Immature natural killer cell (primary cell): Measurements from ENCODE around the gene CS. TPM values are rescaled to one million over a fixed set of nuclear protein-coding genes. Genes with fewer than 3 reads are reported as not detected.

Experiments
- DNase-seq, 3 donors: peaks; one replicate each; pipeline ENCODE4 v3.0.0; 2022; ENCODE audit warnings: mixed read lengths in 1 of 3
- H3K27ac Mint-ChIP-seq, 6 donors: one replicate each; pipeline ENCODE4 v1.8.0; 2020; ENCODE audit warnings: mixed read lengths in 6 of 6, mild to moderate bottlenecking in 5 of 6, inconsistent platforms in 4 of 6, moderate library complexity in 3 of 6
- H3K27me3 Mint-ChIP-seq, 3 donors: one replicate each; pipeline ENCODE4 v1.8.0; 2020 to 2021; ENCODE audit warnings: low read depth in 3 of 3, mild to moderate bottlenecking in 3 of 3, mixed read lengths in 3 of 3, moderate library complexity in 3 of 3, inconsistent platforms in 1 of 3
- H3K36me3 Mint-ChIP-seq, 3 donors: one replicate each; pipeline ENCODE4 v1.8.0; 2020; ENCODE audit warnings: mixed read lengths in 3 of 3, inconsistent platforms in 2 of 3, mild to moderate bottlenecking in 2 of 3
- H3K4me1 Mint-ChIP-seq, 2 donors: one replicate each; pipeline ENCODE4 v1.8.0; 2020; ENCODE audit warnings: inconsistent platforms in 2 of 2, mild to moderate bottlenecking in 2 of 2, mixed read lengths in 2 of 2, moderate library complexity in 1 of 2
- H3K4me3 Mint-ChIP-seq, 5 donors: one replicate each; pipeline ENCODE4 v1.8.0; 2020; ENCODE audit warnings: mild to moderate bottlenecking in 5 of 5, mixed read lengths in 5 of 5, inconsistent platforms in 3 of 5, moderate library complexity in 3 of 5
- H3K9me3 Mint-ChIP-seq, 6 donors: one replicate each; pipeline ENCODE4 v1.8.0; 2020; ENCODE audit warnings: mild to moderate bottlenecking in 6 of 6, mixed read lengths in 6 of 6, inconsistent platforms in 4 of 6, moderate library complexity in 3 of 6
- polyA plus RNA-seq, 3 donors: library from polyadenylated mRNA; unstranded; fragments of 300-500 nt; fragmentation: Illumina TruSeq; gene quantifications; one replicate each; pipeline ENCODE4 v1.2.3, GENCODE V29; 2021

The CS gene
- polyA plus RNA-seq, 3 donors from 2014 or later: 41.7 to 82.2 (median 67.3) TPM

- Mint-ChIP-seq H3K27ac (no peak overlapping the region), H3K9me3 (no peaks in the 10 kb centered on the region), H3K27me3 (peaks cover 0 to 2% (median 0%) of the 10 kb centered on the region in 3 donors), H3K4me1 (no peaks in the 10 kb centered on the region), H3K4me3 (no peak overlapping the region), H3K36me3 (peaks cover 5 to 23% (median 16%) of the 10 kb centered on the region in 3 donors)
- DNase-seq: no peak
Observed at GRCh38 chr12:56243731-56244181, 56.4 kb downstream of the CS start.

GRCh38 chr12:56242986-56243385, 57.1 kb downstream of the CS start:
- no peaks in the 10 kb centered on the region for H3K9me3 Mint-ChIP-seq
- no peak overlapping the region for H3K4me3 Mint-ChIP-seq
- H3K4me1 Mint-ChIP-seq: no peaks in the 10 kb centered on the region
- H3K36me3 Mint-ChIP-seq: peaks cover 5 to 23% (median 16%) of the 10 kb centered on the region in 3 donors
- H3K27ac Mint-ChIP-seq: no peak overlapping the region
- no peak for DNase-seq
- H3K27me3 Mint-ChIP-seq: peaks cover 0 to 2% (median 0%) of the 10 kb centered on the region in 3 donors

- peaks cover 5 to 16% (median 13%) of the 10 kb centered on the region in 3 donors for H3K36me3 Mint-ChIP-seq
- no peaks in the 10 kb centered on the region for H3K9me3 Mint-ChIP-seq
- H3K27ac Mint-ChIP-seq: peak overlapping the region in 1 of 6 donors; percentile 45
- H3K27me3 Mint-ChIP-seq: no peaks in the 10 kb centered on the region
- H3K4me1 Mint-ChIP-seq: no peaks in the 10 kb centered on the region
- no peak overlapping the region for H3K4me3 Mint-ChIP-seq
- no peak for DNase-seq
Observed at GRCh38 chr12:56241424-56242303, 58.5 kb downstream of the CS start.

DNA sequence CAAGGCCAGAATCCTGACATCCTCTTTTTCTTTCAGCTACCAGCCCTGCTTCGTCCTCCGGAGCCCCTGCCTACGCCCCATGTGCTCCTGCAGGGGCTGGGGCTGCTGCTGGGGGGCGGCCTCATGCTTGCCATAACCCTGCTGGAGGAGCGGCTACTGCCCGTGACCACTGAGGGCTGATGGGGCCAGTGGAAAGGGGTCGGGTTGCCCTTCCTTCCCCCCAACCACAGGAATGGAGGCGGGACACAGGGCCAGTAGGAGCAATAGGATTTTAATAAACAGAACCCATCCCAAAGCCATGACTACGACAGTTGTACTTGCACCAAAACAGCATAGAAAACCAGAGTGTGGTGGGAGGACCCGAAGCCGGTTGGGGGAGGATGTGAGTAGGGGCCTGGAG, 62.6 kb downstream of the CS start:
- DNase-seq: no peak
- H3K27ac Mint-ChIP-seq: no peak overlapping the region
- H3K9me3 Mint-ChIP-seq: no peaks in the 10 kb centered on the region
- H3K36me3 Mint-ChIP-seq: peaks cover 4 to 8% (median 5%) of the 10 kb centered on the region in 3 donors
- no peaks in the 10 kb centered on the region for H3K4me1 Mint-ChIP-seq
- H3K27me3 Mint-ChIP-seq: no peaks in the 10 kb centered on the region
- no peak overlapping the region for H3K4me3 Mint-ChIP-seq

DNA sequence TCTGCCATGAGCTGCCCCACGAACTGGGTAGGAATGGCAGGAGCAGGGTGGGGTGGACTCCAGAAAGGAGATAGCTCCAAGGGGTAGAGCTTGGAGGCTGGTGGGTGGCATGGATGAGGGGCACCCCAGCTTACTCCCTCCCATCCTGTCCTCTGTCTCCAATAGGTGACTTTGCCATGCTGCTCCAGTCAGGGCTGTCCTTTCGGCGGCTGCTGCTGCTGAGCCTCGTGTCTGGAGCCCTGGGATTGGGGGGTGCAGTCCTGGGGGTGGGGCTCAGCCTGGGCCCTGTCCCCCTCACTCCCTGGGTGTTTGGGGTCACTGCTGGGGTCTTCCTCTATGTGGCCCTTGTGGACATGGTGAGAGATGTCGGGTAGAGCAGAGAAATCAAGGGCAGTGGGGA, 63.1 kb downstream of the CS start:
- H3K4me3 Mint-ChIP-seq: no peak overlapping the region

GRCh38 chr12:56236091-56236490, 64.0 kb downstream of the CS start:
- H3K27ac Mint-ChIP-seq: peak overlapping the region in 1 of 6 donors; percentile 17
- no peaks in the 10 kb centered on the region for H3K9me3 Mint-ChIP-seq

More for the DNA sequence above, 63.1 kb downstream of the CS start:
- Mint-ChIP-seq H3K36me3 (peaks cover 3 to 5% (median 4%) of the 10 kb centered on the region in 3 donors), H3K4me1 (no peaks in the 10 kb centered on the region), H3K27ac (no peak overlapping the region), H3K27me3 (no peaks in the 10 kb centered on the region), H3K9me3 (no peaks in the 10 kb centered on the region)
- DNase-seq: no peak

GRCh38 chr12:56234746-56235436, 65.2 kb downstream of the CS start:
- no peaks in the 10 kb centered on the region for H3K4me1 Mint-ChIP-seq
- H3K4me3 Mint-ChIP-seq: no peak overlapping the region
- no peak overlapping the region for H3K27ac Mint-ChIP-seq
- no peaks in the 10 kb centered on the region for H3K9me3 Mint-ChIP-seq
- H3K27me3 Mint-ChIP-seq: no peaks in the 10 kb centered on the region
- no peak for DNase-seq
- no peaks in the 10 kb centered on the region for H3K36me3 Mint-ChIP-seq

More at GRCh38 chr12:56236091-56236490, 64.0 kb downstream of the CS start:
- Mint-ChIP-seq H3K27me3 (no peaks in the 10 kb centered on the region), H3K36me3 (peaks cover 0 to 2% (median 0%) of the 10 kb centered on the region in 3 donors), H3K4me3 (no peak overlapping the region), H3K4me1 (no peaks in the 10 kb centered on the region)
- DNase-seq: no peak

GRCh38 chr12:56231184-56231582, 68.9 kb downstream of the CS start:
- no peak overlapping the region for H3K27ac Mint-ChIP-seq
- peaks cover 0 to 2% (median 0%) of the 10 kb centered on the region in 3 donors for H3K36me3 Mint-ChIP-seq
- no peaks in the 10 kb centered on the region for H3K9me3 Mint-ChIP-seq
- no peak overlapping the region for H3K4me3 Mint-ChIP-seq
- no peaks in the 10 kb centered on the region for H3K27me3 Mint-ChIP-seq
- peaks cover 0 to 1% of the 10 kb centered on the region in 2 donors for H3K4me1 Mint-ChIP-seq
- no peak for DNase-seq

DNA sequence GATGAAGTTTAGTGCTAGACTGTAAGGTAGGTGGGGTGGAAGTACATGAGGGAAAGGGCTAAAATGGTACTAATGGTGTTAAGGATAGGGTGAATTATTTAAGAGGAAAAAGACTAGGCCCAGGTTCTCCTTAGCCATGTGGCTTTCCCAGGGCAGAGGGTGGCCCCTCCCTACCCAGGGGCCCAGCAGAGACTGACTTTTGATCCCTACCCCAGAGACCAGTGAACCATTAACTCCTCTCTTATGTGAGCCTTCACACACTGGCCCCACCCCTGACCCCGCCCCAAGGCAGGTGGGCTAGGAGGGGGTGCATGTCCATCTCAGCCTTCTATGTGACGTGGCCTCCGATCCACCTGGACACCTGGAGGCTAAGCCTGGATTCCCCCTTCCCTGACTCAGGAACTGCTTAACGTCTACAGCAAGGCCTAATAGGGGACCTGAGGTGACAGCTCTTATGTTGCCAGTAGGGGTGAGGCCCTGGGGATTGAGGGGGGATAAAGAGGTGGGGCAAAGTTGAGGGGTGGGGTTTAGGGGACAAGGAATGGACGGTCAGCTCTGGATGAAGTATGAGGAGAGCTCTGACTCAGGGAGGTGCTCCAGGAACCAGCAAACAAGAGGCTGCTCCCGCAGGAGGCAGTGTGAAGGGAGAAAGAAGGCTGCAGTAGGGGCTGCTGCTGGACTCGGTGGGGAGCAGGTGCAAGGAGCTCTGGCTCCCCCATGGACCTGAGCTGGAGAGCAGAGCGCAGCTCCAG, 69.5 kb downstream of the CS start:
- Mint-ChIP-seq H3K4me3 (no peak overlapping the region), H3K4me1 (peaks cover 2% of the 10 kb centered on the region in 2 donors), H3K27ac (no peak overlapping the region), H3K36me3 (peaks cover 0 to 3% (median 0%) of the 10 kb centered on the region in 3 donors), H3K9me3 (no peaks in the 10 kb centered on the region), H3K27me3 (no peaks in the 10 kb centered on the region)
- no peak for DNase-seq

DNA sequence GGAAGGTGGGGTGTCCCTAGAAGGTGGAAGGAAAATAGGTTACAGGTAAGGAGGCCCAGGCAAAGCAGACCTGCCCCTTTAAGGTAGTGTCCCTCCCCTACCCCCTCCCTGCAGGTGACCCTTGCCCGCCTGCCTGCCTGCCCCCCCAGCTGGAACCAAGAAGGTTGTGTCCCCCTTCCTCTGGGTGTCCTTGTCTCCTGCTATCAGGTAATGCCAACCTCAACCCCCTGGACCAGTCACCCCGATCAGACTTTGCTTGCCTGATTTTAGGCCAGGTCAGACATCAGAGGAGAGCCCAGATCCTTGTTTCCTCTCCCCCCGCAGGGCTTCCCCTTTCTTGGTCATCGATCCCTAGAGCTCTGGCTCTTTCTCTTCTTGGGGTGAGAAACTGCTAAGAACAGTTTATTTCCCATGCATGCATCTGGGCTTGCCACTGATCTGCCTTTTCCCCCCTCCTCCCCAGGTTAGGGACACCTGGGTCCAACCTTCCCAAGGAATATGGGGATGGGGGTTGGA, 70.2 kb downstream of the CS start, which contains the start of gene SLC39A5:
Gene SLC39A5, plus strand, starts transcription at position 136 of the 516 bp plus-strand sequence. CDS start 1,224 bp downstream, outside the sequence.
- H3K4me1 Mint-ChIP-seq: peaks cover 9% of the 10 kb centered on the region in 2 donors
- no peak within 1 kb of the TSS for H3K27ac Mint-ChIP-seq
- H3K4me3 Mint-ChIP-seq: no peak within 1 kb of the TSS
- no peaks in the 10 kb centered on the region for H3K27me3 Mint-ChIP-seq
- peaks cover 0 to 3% (median 0%) of the 10 kb centered on the region in 3 donors for H3K36me3 Mint-ChIP-seq
- H3K9me3 Mint-ChIP-seq: no peaks in the 10 kb centered on the region
- DNase-seq: no peak

GRCh38 chr12:56229082-56229481, 71.0 kb downstream of the CS start:
- H3K9me3 Mint-ChIP-seq: no peaks in the 10 kb centered on the region
- H3K4me3 Mint-ChIP-seq: no peak overlapping the region
- no peak for DNase-seq
- peaks cover 0 to 1% (median 0%) of the 10 kb centered on the region in 3 donors for H3K27me3 Mint-ChIP-seq
- H3K4me1 Mint-ChIP-seq: peaks cover 15 to 16% of the 10 kb centered on the region in 2 donors
- peaks cover 0 to 3% (median 0%) of the 10 kb centered on the region in 3 donors for H3K36me3 Mint-ChIP-seq
- no peak overlapping the region for H3K27ac Mint-ChIP-seq

- no peak for DNase-seq
- H3K4me1 Mint-ChIP-seq: peaks cover 51% of the 10 kb centered on the region in 2 donors
Observed at GRCh38 chr12:56224954-56225353, 75.2 kb downstream of the CS start.

DNA sequence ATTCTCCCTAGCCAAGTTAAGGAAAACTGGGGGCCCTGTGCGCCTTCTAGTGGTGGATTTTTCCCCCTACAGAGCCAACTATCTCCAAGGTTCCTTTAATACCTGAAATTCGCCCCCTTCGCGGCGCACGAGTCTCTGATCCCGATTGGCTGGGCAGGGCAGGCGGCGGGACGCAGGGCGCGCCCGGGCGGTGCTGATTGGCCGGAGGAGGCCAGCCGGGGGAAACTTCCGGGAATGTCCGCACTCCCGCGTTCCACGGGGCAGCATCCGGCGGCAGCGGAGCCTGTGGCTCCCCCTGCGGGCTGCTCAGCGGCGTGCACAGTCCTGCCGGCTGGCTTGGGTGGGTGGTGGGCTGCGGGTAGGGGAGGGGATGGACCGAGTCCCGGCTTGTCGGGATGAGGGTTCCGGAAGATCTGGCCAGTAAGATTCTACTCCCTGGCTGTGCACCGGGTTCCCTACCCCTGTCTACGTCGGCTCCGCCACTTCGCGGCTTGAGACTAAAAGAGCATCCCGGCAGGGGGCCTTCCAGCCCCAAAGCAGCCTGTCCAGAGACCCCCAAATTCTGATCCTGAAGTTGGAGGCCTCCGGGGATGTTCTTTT, 75.9 kb downstream of the CS start, which contains the start of gene NABP2:
Gene NABP2, plus strand, starts transcription at position 241 of the 600 bp plus-strand sequence. CDS start 515 bp downstream, outside the sequence.
- peak within 1 kb of the TSS; percentile 86 to 99 (median 94) for H3K4me3 Mint-ChIP-seq
- H3K27ac Mint-ChIP-seq: peak within 1 kb of the TSS; percentile 93 to 100 (median 100)
- DNase-seq: peak; percentile 94 to 95 (median 94)
- peaks cover 51% of the 10 kb centered on the region in 2 donors for H3K4me1 Mint-ChIP-seq
- H3K36me3 Mint-ChIP-seq: peaks cover 0 to 3% (median 0%) of the 10 kb centered on the region in 3 donors
- peaks cover 0 to 11% (median 6%) of the 10 kb centered on the region in 3 donors for H3K27me3 Mint-ChIP-seq
- no peaks in the 10 kb centered on the region for H3K9me3 Mint-ChIP-seq

More at GRCh38 chr12:56224954-56225353, 75.2 kb downstream of the CS start:
- Mint-ChIP-seq H3K36me3 (peaks cover 0 to 3% (median 0%) of the 10 kb centered on the region in 3 donors), H3K27ac (peak overlapping the region; percentile 75 to 100 (median 95)), H3K4me3 (peak overlapping the region; percentile 86 to 99 (median 94)), H3K27me3 (peaks cover 0 to 11% (median 6%) of the 10 kb centered on the region in 3 donors), H3K9me3 (no peaks in the 10 kb centered on the region)
